NCI-H146 treated with DMSO at 0.1 percent for 48 hours (cell line): Measurements from ENCODE around the gene TCF19.
"Not testable (repeated sequence)": the region's sequence is repeated elsewhere in the genome, so short reads cannot be mapped to it uniquely, and the experiment has no call there.

Experiments
- DNase-seq: peaks from one replicate; lab custom pipeline; 2025; ENCODE audit not compliant: unreplicated experiment; lab: John Stamatoyannopoulos, UW

Gene TCF19

DNA sequence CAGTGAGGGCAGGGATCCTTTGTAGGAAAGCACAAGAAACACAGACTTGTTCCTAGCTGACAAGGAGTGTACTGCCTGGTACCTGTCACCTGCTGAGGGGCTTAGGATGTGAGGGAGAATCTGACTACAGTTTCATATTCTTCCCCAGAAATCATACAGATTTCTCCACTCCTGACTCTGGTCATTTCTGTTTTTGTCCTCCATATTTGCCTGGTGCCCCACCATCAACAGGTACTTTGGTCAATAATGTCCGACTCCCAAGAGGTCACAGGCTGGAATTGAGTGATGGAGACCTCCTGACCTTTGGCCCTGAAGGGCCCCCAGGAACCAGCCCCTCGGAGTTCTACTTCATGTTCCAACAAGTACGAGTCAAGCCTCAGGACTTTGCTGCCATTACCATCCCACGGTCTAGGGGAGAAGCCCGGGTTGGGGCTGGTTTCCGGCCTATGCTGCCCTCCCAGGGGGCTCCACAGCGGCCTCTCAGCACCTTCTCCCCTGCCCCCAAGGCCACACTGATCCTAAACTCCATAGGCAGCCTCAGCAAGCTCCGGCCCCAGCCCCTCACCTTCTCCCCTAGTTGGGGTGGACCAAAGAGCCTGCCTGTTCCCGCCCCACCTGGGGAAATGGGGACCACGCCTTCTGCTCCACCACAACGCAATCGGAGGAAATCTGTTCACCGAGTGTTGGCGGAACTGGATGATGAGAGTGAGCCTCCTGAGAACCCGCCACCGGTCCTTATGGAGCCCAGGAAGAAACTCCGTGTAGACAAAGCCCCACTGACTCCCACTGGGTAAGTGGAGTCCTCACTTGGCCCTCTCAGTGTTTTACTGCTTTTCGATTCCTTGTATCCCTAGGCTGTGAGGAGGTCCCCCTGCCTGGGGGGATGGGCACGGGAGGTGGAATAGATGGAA lies 3.1 kb downstream of the TCF19 start:
- DNase-seq, result no peak

DNA sequence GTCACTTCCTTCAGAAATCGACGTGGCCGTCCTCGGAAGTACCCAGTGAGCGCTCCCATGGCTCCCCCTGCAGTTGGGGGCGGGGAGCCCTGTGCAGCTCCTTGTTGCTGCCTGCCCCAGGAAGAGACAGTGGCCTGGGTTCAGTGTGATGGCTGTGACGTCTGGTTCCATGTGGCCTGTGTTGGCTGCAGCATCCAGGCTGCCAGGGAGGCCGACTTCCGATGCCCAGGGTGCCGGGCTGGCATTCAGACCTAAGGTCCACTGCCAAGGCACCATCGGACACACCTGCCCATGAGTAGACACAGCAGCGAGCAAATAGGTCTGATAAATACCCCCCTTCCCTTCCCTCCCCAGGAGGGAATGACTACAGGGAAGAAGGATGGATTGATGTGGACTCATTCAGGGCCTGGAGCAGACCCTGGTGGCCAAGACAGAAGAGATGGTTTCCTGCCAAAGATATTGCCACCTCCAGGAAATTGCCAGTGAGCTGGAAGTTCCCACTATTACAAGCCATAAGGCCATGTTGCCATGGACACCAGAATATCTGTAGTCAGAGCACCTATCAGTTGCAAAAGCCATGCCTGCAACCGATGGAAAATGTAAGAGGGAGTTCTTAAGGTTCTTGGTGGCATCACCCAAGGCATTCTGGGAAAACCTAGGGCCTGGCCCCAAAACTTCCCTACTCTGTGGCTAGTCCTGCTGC lies 4.2 kb downstream of the TCF19 start:
- DNase-seq, result no peak

DNA sequence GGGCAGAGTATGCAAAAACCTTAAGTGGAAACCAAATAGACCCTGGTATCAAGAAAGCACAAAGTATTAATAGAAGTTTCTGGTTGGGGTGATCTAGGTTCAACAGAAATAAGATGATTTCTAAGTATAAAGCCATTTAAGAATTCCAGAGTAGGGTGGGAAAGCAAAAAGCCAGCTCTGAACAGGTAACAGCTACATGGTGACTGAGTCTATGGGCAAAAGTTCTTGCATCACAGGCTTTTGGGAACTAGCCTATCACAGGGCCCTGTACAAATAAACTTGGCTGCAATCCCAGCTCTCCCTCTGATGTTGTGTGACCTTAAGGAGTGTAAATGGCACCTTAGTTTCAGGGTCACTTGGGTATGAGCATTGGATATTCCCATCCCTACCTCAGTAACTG lies 5.5 kb downstream of the TCF19 start:
- no peak for DNase-seq

DNA sequence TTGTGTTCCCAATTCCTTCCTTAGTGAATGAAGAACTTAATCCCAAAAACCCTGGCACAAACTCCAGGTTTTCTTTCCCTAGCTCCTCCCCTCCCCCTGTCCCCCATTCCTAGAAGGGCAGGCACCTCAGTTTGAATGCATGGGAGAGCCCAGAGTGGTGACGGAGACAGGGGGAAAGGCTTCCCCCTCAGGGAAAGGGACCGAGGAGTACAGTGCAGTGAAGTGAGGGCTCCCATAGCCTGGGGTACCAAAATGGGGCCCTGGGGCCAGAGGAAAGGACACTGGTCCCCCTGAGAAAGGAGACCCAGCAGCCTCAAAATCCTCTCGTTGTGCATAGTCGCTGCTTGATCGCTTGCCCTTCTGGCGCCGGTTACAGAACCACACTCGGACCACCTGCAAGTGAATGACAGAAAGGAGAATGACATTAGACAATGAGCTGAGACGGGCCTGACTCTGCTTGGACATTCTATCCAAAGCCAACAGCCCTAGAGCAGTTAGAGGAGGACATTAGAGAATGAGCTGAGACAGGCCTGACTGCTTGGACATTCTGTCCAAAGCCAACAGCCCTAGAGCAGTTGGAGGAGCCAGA lies 6.2 kb downstream of the TCF19 start:
- not testable (repeated sequence) for DNase-seq

DNA sequence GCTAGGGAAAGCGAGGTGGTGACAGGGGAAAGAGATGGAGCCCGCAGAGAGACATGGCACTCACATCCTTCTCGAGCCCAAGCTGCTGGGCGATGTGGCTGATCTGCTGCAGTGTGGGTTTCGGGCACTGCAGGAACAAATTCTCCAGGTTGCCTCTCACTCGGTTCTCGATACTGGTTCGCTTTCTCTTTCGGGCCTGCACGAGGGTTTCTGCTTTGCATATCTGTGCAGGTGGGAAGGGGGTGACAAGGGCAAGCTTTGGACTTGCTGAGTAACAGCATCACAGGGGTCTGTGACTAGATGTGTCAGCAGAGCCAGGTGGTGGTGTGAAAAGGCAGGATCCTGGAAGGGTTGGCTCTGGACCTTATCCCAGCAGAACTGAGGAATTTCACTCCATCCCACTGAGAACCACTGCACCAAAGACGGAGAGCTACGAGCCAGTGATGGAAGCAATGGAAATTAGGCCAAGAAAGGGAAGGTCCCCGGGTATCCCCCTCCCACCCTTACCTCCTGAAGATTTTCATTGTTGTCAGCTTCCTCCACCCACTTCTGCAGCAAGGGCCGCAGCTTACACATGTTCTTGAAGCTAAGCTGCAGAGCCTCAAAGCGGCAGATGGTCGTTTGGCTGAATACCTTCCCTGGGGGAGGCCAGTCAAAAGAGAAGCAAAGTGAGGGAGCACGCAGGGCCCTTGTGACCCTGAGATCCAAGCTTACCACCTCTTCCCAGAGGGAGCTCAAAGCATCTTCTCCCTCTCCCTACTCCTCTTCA lies 6.9 kb downstream of the TCF19 start:
- DNase-seq, result not testable (repeated sequence)

DNA sequence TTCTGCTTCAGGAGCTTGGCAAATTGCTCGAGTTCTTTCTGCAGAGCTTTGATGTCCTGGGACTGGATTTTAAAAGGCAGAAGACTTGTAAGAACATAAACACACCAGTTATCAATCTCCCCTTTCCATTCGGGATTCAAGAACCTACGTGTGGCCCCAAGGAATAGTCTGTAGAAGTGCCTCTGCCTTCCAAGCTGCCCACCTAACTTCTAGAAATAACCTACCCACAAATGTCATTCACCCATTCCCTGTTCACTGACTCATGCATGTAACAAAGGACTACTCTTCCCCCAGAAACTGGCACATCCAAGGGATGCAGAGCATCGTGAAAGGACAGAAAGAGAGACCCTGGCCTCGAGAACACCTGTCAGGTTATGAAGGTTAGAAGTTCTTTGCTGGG lies 7.6 kb downstream of the TCF19 start:
- no peak for DNase-seq

DNA sequence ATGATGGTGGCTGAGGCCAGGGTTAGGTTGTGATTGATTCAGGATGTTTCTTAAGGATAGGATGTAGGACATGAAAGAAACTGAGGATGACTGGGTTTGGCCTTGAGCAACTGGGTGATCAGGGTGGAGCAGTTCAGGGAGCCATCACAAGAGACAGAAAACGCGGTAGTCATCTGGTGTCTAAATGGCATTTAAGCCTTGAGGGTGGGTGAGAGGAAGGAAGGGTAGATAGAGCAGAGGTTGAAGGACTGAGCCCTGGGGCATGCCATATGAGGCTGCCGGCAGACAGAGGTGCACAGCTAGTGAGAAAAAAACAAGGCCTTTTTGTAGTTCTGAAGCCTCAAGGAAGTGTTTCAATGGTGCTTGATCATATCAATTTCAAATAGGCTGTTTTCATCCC lies 10.2 kb downstream of the TCF19 start:
- no peak for DNase-seq

DNA sequence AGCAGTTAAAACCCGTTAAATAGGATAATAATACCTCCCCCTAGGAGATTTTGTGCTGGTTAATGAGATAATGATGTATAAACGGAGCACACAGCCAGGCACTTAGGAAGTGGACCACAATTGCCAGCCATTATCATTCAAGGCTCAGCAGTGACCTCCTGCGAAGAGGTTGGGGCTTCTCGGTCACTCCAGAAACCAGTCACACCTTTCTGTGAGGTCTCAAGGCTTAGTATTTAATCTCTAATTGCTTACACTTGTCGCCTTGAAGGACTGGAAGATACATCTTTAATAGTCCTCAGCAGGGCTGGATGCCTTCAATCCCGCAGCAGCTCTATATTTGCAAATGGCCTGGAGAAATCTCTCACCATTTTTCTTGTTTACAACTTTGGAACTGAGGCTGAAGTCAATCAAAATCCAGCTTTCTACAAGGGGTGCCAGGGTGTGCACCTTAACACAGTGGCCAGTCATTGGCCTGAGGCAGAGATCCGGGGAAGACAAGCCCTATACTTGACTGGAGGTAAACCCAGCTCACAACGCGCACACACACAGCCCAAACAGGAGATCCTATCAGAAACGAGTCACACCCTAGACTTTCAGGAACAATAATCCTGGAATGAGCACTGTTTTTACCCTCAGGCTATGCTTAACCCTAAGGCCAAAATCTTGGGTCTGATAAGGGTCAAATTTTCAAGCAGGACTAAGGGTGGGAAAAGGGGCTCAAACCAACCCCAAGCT lies 10.9 kb downstream of the TCF19 start:
- DNase-seq, result no peak

DNA sequence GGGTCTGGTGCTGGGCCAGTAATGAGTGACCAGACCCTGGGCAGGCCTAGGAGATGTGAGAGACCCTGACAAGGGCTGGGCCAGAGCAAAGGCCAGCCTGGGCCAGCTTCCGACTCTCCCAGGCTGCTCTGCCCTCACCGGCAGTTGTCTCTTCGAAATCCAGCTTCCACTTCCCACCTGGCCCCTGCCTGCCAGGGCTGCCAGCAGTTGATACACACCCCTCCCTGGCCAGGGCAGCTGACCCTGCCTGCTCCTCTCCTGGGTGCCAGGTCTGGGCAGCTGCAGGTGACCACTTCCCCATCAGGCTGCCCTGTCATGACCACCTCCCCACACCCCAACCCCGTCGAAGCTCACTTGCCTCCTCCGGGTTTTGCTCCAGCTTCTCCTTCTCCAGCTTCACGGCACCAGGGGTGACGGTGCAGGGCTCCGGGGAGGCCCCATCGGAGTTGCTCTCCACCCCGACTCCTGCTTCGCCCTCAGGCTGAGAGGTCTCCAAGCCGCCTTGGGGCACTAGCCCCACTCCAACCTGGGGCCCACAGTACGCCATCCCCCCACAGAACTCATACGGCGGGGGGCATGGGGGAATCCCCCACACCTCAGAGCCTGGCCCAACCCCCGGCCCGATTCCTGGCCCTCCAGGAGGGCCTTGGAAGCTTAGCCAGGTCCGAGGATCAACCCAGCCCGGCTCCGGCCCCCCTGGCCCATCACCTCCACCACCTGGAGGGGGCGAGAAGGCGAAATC lies 11.6 kb downstream of the TCF19 start:
- not testable (repeated sequence) for DNase-seq

DNA sequence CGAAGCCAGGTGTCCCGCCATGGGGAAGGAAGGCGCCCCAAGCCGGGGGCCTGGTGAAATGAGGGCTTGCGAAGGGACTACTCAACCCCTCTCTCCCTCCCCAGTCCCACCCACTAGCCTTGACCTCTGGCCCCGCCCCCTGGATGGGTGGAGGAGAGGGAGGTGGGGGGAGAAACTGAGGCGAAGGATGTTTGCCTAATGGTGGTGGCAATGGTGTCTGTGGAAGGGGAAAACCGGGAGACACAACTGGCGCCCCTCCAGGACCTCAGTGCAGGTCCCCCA lies 12.2 kb downstream of the TCF19 start, which contains the start of gene POU5F1:
Gene POU5F1, minus strand, starts transcription at position 83 of the 282 bp plus-strand sequence. Its CDS starts 62 bp downstream, at position 21.
- no peak for DNase-seq

DNA sequence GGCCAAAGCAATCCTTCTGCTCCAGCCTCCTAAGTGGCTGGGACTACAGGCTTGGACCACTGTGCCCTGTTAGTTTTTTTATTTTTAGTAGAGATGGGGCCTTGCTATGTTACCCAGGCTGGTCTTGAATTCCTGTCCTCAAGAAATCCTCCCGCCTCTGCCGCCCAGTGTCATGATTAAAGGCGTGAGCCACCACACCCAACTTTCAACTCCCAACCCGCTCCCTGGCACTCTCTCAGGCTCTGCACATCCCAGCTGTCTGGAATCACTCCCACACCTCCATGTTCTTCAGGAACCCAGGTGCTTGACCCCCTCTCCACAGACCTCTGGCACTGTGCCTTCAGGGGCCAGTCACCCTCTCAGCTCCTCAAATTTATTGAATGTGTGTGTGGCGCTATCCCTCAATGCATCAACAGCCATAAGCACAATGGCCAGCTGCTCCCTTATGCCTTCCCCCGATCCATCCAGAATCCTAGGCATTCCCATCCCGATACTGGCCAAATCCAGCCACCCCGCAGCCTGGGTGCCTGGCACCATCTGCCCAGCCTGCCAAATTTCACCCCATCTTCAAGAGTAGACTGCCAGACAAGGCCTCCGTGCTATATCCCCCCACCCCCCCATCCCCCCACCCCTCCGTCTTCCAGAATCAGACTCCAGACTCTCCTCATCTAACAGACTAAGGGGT lies 12.7 kb downstream of the TCF19 start:
- DNase-seq, result no peak

DNA sequence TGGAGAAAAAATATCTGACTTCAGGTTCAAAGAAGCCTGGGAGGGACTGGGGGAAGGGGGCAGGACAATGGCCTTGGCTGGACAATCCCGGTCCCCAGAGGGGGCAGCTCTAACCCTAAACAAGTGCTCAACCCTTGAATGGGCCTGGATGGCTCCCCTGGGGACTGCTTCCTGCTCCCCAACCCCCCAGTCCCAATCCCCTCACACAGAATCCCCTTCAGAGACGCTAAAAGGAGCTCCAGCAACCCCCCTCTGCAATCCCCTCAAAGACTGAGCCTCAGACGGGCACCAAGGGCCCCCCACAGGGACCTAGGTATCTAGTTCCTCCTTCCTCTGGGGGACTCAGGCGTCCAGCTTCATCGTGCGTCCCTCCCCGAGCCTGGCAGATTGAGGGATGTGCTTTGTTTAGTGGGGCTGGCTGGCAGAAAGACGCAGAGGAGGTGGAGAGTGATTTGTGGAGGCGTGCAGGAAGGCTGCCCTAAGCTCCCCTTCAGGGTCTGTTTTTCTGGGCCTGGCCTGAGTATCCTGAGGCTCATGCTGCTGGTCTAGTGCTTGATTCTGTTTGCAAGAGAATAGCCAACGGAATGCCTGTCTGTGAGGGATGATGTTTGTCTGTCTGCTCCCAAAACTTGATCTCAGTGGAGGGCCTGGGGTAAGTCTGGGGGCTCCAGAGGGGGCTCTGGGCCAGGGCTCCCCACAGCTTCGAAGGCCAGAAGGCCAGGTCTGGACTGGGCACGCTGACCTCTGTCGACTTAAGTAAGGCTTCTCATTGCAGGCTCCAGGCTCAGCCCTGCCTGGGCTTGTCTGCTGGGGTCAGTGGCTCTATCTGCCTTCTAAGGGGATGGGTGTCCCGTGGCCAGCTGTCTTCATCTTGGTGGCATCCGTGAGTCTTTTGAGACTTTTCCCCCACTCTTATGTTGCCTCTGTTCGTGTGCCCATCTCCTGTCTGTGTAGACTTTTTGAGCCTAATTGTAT lies 13.8 kb downstream of the TCF19 start:
- DNase-seq, result no peak

DNA sequence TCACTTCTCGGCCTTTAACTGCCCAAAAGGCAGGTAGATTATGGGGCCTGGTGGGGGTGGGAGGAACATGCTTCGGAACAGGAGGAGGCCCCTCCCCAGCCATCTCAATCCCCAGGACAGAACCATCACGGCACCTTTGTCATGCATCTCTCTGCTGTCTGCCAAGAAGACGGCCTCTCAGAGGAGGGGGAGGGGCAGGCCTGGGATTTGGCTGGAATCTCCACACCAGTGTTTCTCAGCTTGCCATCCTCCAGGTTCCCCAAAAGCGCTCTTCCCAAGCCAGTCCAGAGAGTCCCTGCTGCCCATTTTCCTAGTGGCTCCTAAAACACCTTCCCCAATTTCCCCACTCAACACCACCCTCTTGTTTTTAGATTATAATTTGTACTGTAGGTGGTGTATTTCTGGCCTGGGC lies 14.6 kb downstream of the TCF19 start:
- no peak for DNase-seq

DNA sequence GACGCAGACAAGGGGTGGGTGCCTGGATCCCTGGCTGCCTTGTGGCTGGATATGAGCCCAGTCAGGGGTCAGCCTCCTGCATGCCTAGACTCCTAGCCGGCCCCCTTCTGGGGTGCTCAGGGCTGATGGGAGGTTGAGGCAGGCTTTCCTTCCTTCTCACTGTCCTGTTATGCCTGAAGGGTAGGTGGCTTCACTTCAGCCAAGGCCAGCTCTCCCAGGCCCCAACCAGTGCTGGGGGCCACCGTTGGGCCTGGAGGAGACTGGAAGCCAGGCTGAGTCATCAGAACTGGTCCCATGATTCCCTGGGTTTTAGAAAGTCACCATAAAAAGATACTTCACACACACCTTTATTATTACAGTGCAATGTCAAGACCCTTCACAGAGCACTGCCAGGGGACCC lies 15.0 kb downstream of the TCF19 start:
- DNase-seq, result no peak

DNA sequence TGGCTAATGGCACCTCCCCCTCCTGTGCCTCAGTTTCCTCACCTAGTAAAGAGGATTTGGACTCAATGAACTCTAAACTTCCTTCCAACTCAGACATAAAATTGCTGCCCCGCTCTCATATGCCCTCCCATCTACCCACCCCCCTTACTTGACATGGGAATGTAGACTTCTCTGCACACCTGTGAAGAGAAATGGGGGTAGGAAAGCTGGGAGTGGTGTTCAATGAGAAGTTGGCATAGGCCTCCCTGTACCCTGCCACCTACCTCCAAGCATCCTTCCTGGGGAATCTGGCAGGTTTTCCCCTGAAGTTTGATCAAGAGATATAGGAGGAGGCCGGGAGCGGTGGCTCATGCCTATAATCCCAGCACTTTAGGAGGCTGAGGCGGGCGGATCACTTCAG lies 16.0 kb downstream of the TCF19 start:
- no peak for DNase-seq

DNA sequence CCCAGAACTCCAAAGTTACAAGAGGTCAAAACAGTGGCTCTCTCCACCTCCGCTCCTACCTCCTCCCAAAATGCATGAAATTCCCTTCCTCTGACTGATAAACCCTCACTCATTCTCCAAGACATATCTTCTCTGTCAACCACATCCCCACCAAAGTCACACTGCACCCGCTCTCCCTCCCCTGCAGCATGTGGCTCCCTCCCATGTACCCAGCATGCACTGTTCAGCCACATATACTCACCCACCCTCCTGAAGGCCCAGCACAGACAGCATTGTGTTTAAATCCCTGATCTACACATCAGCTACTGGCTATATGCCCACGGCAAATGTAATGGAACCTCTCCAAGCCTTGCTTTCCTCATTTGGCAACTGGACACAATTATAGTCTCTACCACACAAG lies 17.6 kb downstream of the TCF19 start:
- DNase-seq, result no peak

DNA sequence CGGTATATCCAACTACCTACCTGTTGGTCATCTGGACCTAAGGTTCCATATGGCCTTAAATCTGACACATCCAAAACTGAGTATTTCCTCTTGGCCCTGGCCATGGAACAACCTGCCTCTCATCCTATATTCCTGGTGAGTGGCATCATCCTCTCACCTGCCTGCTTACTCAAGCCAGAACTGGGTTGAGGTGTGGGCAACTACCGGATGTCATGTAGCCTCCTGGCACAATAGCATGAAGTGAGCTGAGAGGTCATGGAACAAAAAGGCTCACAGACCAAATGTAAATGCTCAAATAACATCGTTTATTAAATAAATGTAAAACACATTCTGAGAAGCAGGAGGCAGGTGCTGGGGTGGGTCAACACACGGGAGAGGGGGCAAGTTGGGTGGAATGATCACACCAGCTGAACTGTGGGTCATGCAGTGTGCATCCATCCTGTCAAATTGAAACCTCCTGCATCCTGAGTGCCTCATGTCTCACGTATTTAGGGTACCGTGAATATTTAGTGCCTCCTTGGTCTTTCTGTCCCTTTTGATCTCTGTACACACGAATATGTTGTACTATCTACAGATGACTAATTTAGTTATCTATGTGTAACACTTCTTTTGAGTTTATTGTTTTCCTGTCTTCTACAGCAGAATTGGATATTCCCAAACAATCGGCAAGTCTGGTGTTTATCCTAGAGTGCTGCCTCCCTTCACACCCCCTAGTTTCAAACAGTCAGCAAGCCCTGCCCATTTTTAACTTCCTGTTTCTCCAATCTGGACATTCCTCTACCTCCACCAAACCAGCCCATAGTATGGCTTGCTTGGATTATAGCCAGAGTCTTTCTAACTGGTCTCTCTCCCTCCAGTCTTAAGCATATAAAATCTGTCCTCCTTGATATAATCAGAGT lies 20.0 kb downstream of the TCF19 start:
- DNase-seq, result no peak
